Measurements from ENCODE around the gene ZNF679.

The ZNF679 gene

GRCh38 chr7:64307254-64308015, 79.2 kb downstream of the ZNF679 start:
- H3K4me3 ChIP-seq (ENCODE audit: low read depth, low read length), result peak overlapping the region; percentile 62
- TF ChIP-seq, protein P1, sequence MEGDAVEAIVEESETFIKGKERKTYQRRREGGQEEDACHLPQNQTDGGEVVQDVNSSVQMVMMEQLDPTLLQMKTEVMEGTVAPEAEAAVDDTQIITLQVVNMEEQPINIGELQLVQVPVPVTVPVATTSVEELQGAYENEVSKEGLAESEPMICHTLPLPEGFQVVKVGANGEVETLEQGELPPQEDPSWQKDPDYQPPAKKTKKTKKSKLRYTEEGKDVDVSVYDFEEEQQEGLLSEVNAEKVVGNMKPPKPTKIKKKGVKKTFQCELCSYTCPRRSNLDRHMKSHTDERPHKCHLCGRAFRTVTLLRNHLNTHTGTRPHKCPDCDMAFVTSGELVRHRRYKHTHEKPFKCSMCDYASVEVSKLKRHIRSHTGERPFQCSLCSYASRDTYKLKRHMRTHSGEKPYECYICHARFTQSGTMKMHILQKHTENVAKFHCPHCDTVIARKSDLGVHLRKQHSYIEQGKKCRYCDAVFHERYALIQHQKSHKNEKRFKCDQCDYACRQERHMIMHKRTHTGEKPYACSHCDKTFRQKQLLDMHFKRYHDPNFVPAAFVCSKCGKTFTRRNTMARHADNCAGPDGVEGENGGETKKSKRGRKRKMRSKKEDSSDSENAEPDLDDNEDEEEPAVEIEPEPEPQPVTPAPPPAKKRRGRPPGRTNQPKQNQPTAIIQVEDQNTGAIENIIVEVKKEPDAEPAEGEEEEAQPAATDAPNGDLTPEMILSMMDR (IDR thresholded peaks at IDR 0.05; ENCODE audit: low read depth, low read length, missing control alignments), result no peak
- in situ Hi-C loops (cut with HindIII; ENCODE audit: low pct_ligation_motif_present, low sequenced_read_pairs), result no loop called here
- no peaks in the 10 kb centered on the region for H3K36me3 ChIP-seq (replicated peaks)
- peak; percentile 73 for DNase-seq
- H3K27ac ChIP-seq, result no peak overlapping the region
- H3K27me3 ChIP-seq (replicated peaks), result no peaks in the 10 kb centered on the region

- no peak overlapping the region for H3K4me3 ChIP-seq (ENCODE audit: low read depth, low read length)
- no peak for DNase-seq
- in situ Hi-C loops (cut with HindIII; ENCODE audit: low pct_ligation_motif_present, low sequenced_read_pairs), result no loop called here
These were observed 79.7 kb downstream of the ZNF679 start for GRCh38 chr7:64308016-64308270.

GRCh38 chr7:64310426-64310825, 82.2 kb downstream of the ZNF679 start:
- in situ Hi-C loops (cut with HindIII; ENCODE audit: low pct_ligation_motif_present, low sequenced_read_pairs), result no loop called here
- H3K27ac ChIP-seq, result no peak overlapping the region
- no peak overlapping the region for H3K4me3 ChIP-seq (ENCODE audit: low read depth, low read length)
- TF ChIP-seq, protein P1 (IDR thresholded peaks at IDR 0.05; ENCODE audit: low read depth, low read length, missing control alignments), result no peak
- H3K27me3 ChIP-seq (replicated peaks), result no peaks in the 10 kb centered on the region
- H3K36me3 ChIP-seq (replicated peaks), result no peaks in the 10 kb centered on the region
- no peak for DNase-seq

More at GRCh38 chr7:64308016-64308270, 79.7 kb downstream of the ZNF679 start:
- no peaks in the 10 kb centered on the region for H3K36me3 ChIP-seq (replicated peaks)
- TF ChIP-seq, protein P1 (IDR thresholded peaks at IDR 0.05; ENCODE audit: low read depth, low read length, missing control alignments), result no peak
- H3K27me3 ChIP-seq (replicated peaks), result no peaks in the 10 kb centered on the region
- H3K27ac ChIP-seq, result no peak overlapping the region

- in situ Hi-C loops (cut with HindIII; ENCODE audit: low pct_ligation_motif_present, low sequenced_read_pairs), result no loop called here
- H3K27me3 ChIP-seq (replicated peaks), result no peaks in the 10 kb centered on the region
- H3K36me3 ChIP-seq (replicated peaks), result no peaks in the 10 kb centered on the region
- TF ChIP-seq, protein P1 (IDR thresholded peaks at IDR 0.05; ENCODE audit: low read depth, low read length, missing control alignments), result no peak
- H3K27ac ChIP-seq, result no peak overlapping the region
- DNase-seq, result no peak
- H3K4me3 ChIP-seq (ENCODE audit: low read depth, low read length), result no peak overlapping the region
These were observed 84.6 kb downstream of the ZNF679 start for GRCh38 chr7:64312826-64313225.

DNA sequence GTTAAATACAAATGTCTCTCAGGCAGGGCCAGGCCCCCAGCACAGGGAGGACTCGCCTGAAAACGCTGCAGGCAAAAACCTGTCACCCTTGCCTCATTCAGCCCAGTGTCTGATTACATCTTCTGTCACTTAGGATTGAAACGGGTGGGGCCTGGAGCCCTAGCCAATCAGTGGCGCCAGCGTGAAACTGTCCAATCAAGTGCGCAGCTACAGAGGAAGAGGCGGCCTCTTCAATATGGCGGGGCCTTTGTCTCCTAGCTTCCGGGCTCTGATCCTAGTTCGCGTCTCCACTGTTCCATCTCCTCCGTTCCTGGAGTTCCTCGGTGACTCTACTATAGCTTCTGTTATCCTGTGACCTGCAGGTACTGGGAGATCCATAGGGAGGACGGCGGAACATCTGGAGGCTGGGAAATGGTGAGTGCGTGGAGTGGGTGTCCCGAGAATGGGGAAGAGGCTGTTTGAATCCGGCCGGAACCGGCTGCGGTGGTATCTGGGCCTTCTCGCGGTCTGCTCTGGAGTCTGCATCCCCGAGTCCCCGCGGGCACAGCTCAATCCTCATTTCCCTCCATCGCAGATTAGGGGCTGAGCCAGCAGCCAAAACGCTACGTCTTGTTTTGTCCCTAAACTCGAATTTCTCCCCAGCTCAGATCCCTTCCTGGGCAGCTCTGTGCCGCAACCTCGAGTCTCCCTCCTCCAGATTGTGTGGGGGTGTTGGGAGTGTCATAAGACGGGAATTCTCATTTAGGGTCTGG, 85.6 kb downstream of the ZNF679 start, which contains the start of gene ZNF736:
ZNF736 (plus strand) TSS at position 222 of the 752 bp plus-strand sequence; CDS start at position 412, 190 bp downstream.
- in situ Hi-C loops (cut with HindIII; ENCODE audit: low pct_ligation_motif_present, low sequenced_read_pairs), result no loop called here
- DNase-seq, result peak; percentile 94
- Histone ChIP-seq H3K27ac (peak within 1 kb of the TSS; percentile 84), H3K27me3 (replicated peaks) (no peaks in the 10 kb centered on the region), H3K36me3 (replicated peaks) (no peaks in the 10 kb centered on the region), H3K4me3 (ENCODE audit: low read depth, low read length) (peak within 1 kb of the TSS; percentile 82)
- TF ChIP-seq, protein P1 (IDR thresholded peaks at IDR 0.05; ENCODE audit: low read depth, low read length, missing control alignments), result no peak
